ENCODE measurements around the gene RASGRP2. TPM values are rescaled to one million over a fixed set of nuclear protein-coding genes. Genes with fewer than 3 reads are reported as not detected.

RASGRP2 gene
- total RNA-seq, 2 experiments from 2014 or later, result 668 to 672 TPM

DNA sequence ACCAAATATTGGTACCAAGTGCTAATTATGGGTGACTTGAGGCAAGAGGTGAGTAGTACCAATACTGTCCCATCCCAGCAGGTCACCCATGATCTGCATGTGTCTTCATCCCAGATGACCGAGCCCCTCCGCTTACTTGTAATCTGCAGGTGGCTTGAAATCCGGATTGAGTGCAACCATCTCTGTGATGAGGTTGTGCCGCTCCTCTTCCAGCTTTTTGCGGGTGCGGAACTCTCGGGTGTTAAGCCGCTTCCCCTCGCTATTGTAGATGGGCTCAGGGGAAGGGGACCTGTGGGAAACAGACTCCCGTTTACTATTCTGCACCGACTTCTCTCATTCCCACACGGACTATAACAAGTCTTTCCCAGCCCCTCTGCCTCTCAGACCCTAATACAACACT is 26.2 kb upstream of the RASGRP2 start:
- H3K4me1 Mint-ChIP-seq (ENCODE audit: low read depth), result peaks cover 87% of the 10 kb centered on the region
- H3K27me3 Mint-ChIP-seq, result no peaks in the 10 kb centered on the region
- peaks cover 100% of the 10 kb centered on the region for H3K36me3 Mint-ChIP-seq (ENCODE audit: low read depth)
- no peaks in the 10 kb centered on the region for H3K27me3 ChIP-seq (ENCODE audit: control insufficient read depth in 1 of 2, insufficient read depth in 2 of 2, low read length in 2 of 2)
- DNase-seq (peak in 1 of 14 experiments; percentile 31), ATAC-seq (ENCODE audit: poor library complexity) (no peak)
- H3K27ac Mint-ChIP-seq, result peak overlapping the region; percentile 92
- no peak overlapping the region for H3K4me3 ChIP-seq (ENCODE audit: low read length)
- H3K4me1 ChIP-seq (ENCODE audit: insufficient read depth, low read length), result peaks cover 90% of the 10 kb centered on the region
- no peaks in the 10 kb centered on the region for H3K9me3 Mint-ChIP-seq
- H3K27ac ChIP-seq (ENCODE audit: low read depth in 1 of 2, low read length in 2 of 2), result no peak overlapping the region
- no peak overlapping the region for H3K4me3 Mint-ChIP-seq
- ChIA-PET CTCF (interaction anchor here (1.7 to 3.1 kb wide), 2 partner anchors 27 to 81 kb away, joined by 4 to 20 read pairs; partner anchors contain the start of gene RASGRP2), POLR2A (interaction anchor here (1.2 to 12.8 kb wide), 4 partner anchors 5 to 48 kb away, joined by 3 to 596 read pairs (median 363); partner anchors contain the start of genes PYGM, RASGRP2 and SF1)
- intact Hi-C loops (cut with DNase I, micrococcal nuclease), result loop anchor here in 1 of 2 experiments (10.0 kb wide), 1 partner anchor 95 kb away; no protein-coding TSS in a partner anchor
- TF ChIP-seq, protein P1, sequence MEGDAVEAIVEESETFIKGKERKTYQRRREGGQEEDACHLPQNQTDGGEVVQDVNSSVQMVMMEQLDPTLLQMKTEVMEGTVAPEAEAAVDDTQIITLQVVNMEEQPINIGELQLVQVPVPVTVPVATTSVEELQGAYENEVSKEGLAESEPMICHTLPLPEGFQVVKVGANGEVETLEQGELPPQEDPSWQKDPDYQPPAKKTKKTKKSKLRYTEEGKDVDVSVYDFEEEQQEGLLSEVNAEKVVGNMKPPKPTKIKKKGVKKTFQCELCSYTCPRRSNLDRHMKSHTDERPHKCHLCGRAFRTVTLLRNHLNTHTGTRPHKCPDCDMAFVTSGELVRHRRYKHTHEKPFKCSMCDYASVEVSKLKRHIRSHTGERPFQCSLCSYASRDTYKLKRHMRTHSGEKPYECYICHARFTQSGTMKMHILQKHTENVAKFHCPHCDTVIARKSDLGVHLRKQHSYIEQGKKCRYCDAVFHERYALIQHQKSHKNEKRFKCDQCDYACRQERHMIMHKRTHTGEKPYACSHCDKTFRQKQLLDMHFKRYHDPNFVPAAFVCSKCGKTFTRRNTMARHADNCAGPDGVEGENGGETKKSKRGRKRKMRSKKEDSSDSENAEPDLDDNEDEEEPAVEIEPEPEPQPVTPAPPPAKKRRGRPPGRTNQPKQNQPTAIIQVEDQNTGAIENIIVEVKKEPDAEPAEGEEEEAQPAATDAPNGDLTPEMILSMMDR (IDR thresholded peaks at IDR 0.05), result no peak
- peaks cover 98% of the 10 kb centered on the region for H3K36me3 ChIP-seq (ENCODE audit: insufficient read depth, low read length)
- no peaks in the 10 kb centered on the region for H3K9me3 ChIP-seq (ENCODE audit: control insufficient read depth in 1 of 2, insufficient read depth in 1 of 2, low read length in 2 of 2)

DNA sequence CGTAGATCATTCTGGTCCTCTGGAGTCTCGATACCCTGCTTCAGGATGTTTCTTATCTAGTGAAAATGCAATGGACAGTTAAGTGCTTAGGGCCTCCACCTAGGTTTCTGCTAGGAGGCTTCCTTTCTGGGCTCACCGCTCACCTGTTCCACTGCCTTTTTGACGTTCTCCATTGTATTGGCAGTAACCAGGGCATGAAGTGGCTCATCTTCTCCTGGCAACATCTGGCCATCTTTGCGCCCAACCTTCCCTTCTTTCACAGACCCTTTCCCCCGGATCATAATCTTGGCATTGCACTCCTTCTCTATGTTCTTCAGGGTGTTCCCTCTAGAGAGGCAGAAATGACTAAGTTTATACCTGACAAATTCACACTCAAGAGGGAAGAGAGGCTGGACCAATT is 25.3 kb upstream of the RASGRP2 start:
- intact Hi-C loops (cut with DNase I, micrococcal nuclease), result no loop called here
- H3K9me3 Mint-ChIP-seq, result no peaks in the 10 kb centered on the region
- CTCF ChIA-PET, result interaction anchor here (1.9 kb wide), 1 partner anchor 26 kb away, joined by 13 read pairs; the partner anchor contains the start of gene RASGRP2

DNA sequence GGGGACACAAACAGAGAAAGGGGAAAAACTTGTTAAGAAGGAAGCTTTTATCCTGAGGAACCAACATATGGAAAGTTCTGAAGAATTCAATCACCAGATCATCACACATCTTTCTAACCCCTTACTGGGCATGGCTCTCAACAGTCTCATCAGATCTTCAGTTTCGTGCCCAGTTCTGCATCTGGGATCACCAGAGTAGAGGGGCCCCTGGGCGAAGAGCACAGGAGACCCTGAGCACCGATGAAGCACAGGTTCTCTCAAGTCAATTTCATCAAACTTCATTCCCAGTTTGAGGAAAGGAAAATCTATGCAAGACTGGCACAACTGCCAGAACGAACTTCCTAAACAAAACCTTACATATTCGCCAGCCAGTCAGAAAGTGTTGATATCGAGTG is 24.4 kb upstream of the RASGRP2 start:
- CTCF ChIA-PET, result interaction anchor here (0.7 to 1.9 kb wide), 5 partner anchors 8 to 25 kb away, joined by 3 to 13 read pairs (median 4); partner anchors contain the start of genes RASGRP2 and SF1
- Histone ChIP-seq H3K9me3 (ENCODE audit: control insufficient read depth in 1 of 2, insufficient read depth in 1 of 2, low read length in 2 of 2) (no peaks in the 10 kb centered on the region), H3K4me3 (ENCODE audit: low read length) (no peak overlapping the region), H3K36me3 (ENCODE audit: insufficient read depth, low read length) (peaks cover 100% of the 10 kb centered on the region), H3K4me1 (ENCODE audit: insufficient read depth, low read length) (peaks cover 92% of the 10 kb centered on the region), H3K27me3 (ENCODE audit: control insufficient read depth in 1 of 2, insufficient read depth in 2 of 2, low read length in 2 of 2) (no peaks in the 10 kb centered on the region), H3K27ac (ENCODE audit: low read depth in 1 of 2, low read length in 2 of 2) (peak overlapping the region in 1 of 2 donors; percentile 65)
- Mint-ChIP-seq H3K27ac (peak overlapping the region; percentile 85), H3K9me3 (no peaks in the 10 kb centered on the region), H3K36me3 (ENCODE audit: low read depth) (peaks cover 100% of the 10 kb centered on the region), H3K4me1 (ENCODE audit: low read depth) (peaks cover 87% of the 10 kb centered on the region), H3K27me3 (no peaks in the 10 kb centered on the region), H3K4me3 (peak overlapping the region; percentile 30)
- POLR2A ChIA-PET, result interaction anchor here (1.0 to 15.0 kb wide), 3 partner anchors 7 to 107 kb away, joined by 5 to 634 read pairs (median 363); partner anchors contain the start of genes RASGRP2 and SF1
- ATAC-seq (ENCODE audit: poor library complexity), result no peak
- intact Hi-C loops (cut with DNase I, micrococcal nuclease), result no loop called here
- no peak for DNase-seq
- TF ChIP-seq, protein P1 (IDR thresholded peaks at IDR 0.05), result no peak

More for the DNA sequence above, 25.3 kb upstream of the RASGRP2 start:
- Mint-ChIP-seq H3K4me3 (peak overlapping the region; percentile 68), H3K4me1 (ENCODE audit: low read depth) (peaks cover 87% of the 10 kb centered on the region), H3K36me3 (ENCODE audit: low read depth) (peaks cover 100% of the 10 kb centered on the region), H3K27ac (peak overlapping the region; percentile 85), H3K27me3 (no peaks in the 10 kb centered on the region)
- DNase-seq, result peak in 1 of 14 experiments; percentile 8
- no peak for ATAC-seq (ENCODE audit: poor library complexity)
- POLR2A ChIA-PET, result interaction anchor here (11.6 to 12.8 kb wide), 2 partner anchors 6 to 26 kb away, joined by 363 to 596 read pairs; partner anchors contain the start of genes RASGRP2 and SF1
- TF ChIP-seq, protein P1 (IDR thresholded peaks at IDR 0.05), result no peak
- Histone ChIP-seq H3K9me3 (ENCODE audit: control insufficient read depth in 1 of 2, insufficient read depth in 1 of 2, low read length in 2 of 2) (no peaks in the 10 kb centered on the region), H3K4me3 (ENCODE audit: low read length) (no peak overlapping the region), H3K27ac (ENCODE audit: low read depth in 1 of 2, low read length in 2 of 2) (no peak overlapping the region), H3K27me3 (ENCODE audit: control insufficient read depth in 1 of 2, insufficient read depth in 2 of 2, low read length in 2 of 2) (no peaks in the 10 kb centered on the region), H3K4me1 (ENCODE audit: insufficient read depth, low read length) (peaks cover 90% of the 10 kb centered on the region), H3K36me3 (ENCODE audit: insufficient read depth, low read length) (peaks cover 100% of the 10 kb centered on the region)

All from CD4-positive, alpha-beta T cell (primary cell).